GM18951 (cell line): Measurements from ENCODE around the gene LRRC56.
"Not testable (repeated sequence)": the region's sequence is repeated elsewhere in the genome, so short reads cannot be mapped to it uniquely, and the experiment has no call there.

Source experiments
- POLR2A ChIP-seq: IDR thresholded peaks from 4 replicates; pipeline ENCODE4 v1.6.1; 2011; ENCODE audit warnings: mild to moderate bottlenecking; ENCODE audit not compliant: insufficient read length, insufficient read depth; ENCODE audit errors: extremely low read depth
- in situ Hi-C: fragments of 300-500 bp; cut with MboI; formaldehyde crosslinking; loops from one replicate; pipeline ENCODE4 v1.12.0; 2022; ENCODE audit warnings: low sequenced_read_pairs, mixed read lengths, inconsistent platforms; ENCODE audit not compliant: unreplicated experiment

Gene LRRC56

GRCh38 chr11:568306-569157 is 31.2 kb downstream of the LRRC56 start:
- in situ Hi-C loops, result no loop called here
- peak; percentile 77 for TF ChIP-seq POLR2A

- no peak for TF ChIP-seq POLR2A
- in situ Hi-C loops, result no loop called here
Measured at GRCh38 chr11:569158-569885, 32.0 kb downstream of the LRRC56 start.

GRCh38 chr11:571802-572185 is 34.5 kb downstream of the LRRC56 start:
- in situ Hi-C loops, result no loop called here
- TF ChIP-seq POLR2A, result no peak

- TF ChIP-seq POLR2A, result no peak
Measured at GRCh38 chr11:573146-573759, 35.9 kb downstream of the LRRC56 start.

GRCh38 chr11:574031-574570 is 36.8 kb downstream of the LRRC56 start:
- in situ Hi-C loops, result not testable (repeated sequence)

More at GRCh38 chr11:573146-573759, 35.9 kb downstream of the LRRC56 start:
- in situ Hi-C loops, result no loop called here

GRCh38 chr11:574632-575312 is 37.4 kb downstream of the LRRC56 start:
- no peak for TF ChIP-seq POLR2A
- in situ Hi-C loops, result no loop called here

- in situ Hi-C loops, result no loop called here
- no peak for TF ChIP-seq POLR2A
Measured at GRCh38 chr11:575313-575995, 38.1 kb downstream of the LRRC56 start.

GRCh38 chr11:575996-576768 is 38.9 kb downstream of the LRRC56 start, which contains the start of gene PHRF1:
TSS of gene PHRF1 (plus strand) at chr11:576470. CDS start at chr11:581513, 5,043 bp downstream.
- in situ Hi-C loops, result no loop called here
- TF ChIP-seq POLR2A, result peak; percentile 82

GRCh38 chr11:576811-577610 is 39.7 kb downstream of the LRRC56 start:
- in situ Hi-C loops, result no loop called here
- TF ChIP-seq POLR2A, result no peak

- no peak for TF ChIP-seq POLR2A
- in situ Hi-C loops, result no loop called here
Measured at GRCh38 chr11:577611-577894, 40.2 kb downstream of the LRRC56 start.
